ENCODE data around the gene SPAG4. TPM values are rescaled to one million over a fixed set of nuclear protein-coding genes. Genes with fewer than 3 reads are reported as not detected.

SPAG4 gene
- total and polyA plus RNA-seq, 2 experiments from 2014 or later = 2.7 to 2.9 TPM

GRCh38 chr20:35610833-35611427 is 4.7 kb upstream of the SPAG4 start:
- H3K4me3 Mint-ChIP-seq = no peak overlapping the region
- Histone ChIP-seq H3F3A (replicated peaks; ENCODE audit: low read depth) (peaks cover 7% of the 10 kb centered on the region; the same call in 1 of the 2 replicates), H3K27ac (ENCODE audit: low read depth) (no peak overlapping the region), H4K20me1 (replicated peaks; ENCODE audit: insufficient read depth) (no peaks in the 10 kb centered on the region), H3K4me3 (no peak overlapping the region), H3K36me3 (ENCODE audit: insufficient read depth) (no peaks in the 10 kb centered on the region), H3K4me2 (no peak overlapping the region), H3K9me2 (ENCODE audit: insufficient read depth) (no peaks in the 10 kb centered on the region), H3K27me3 (ENCODE audit: insufficient read depth) (peaks cover 15% of the 10 kb centered on the region; the same call in 1 of the 2 replicates), H2AFZ (no peak overlapping the region), H3K79me2 (replicated peaks; ENCODE audit: insufficient read depth) (no peaks in the 10 kb centered on the region), H3K4me1 (ENCODE audit: insufficient read depth) (no peaks in the 10 kb centered on the region)
- no peaks in the 10 kb centered on the region for H3K4me1 Mint-ChIP-seq
- ATAC-seq (no peak), DNase-seq (ENCODE audit: low spot score) (no peak)
- no peak overlapping the region for H3K27ac Mint-ChIP-seq
- H3K27me3 Mint-ChIP-seq (ENCODE audit: insufficient read depth, low read depth, poor library complexity) = peaks cover 15% of the 10 kb centered on the region
- H3K36me3 Mint-ChIP-seq (ENCODE audit: low read depth) = no peaks in the 10 kb centered on the region
- no peak for TF ChIP-seq CTCF (conservative IDR thresholded peaks at IDR 0.05; ENCODE audit: low read depth in 2 of 2)
- no peak for TF ChIP-seq EZH2 (IDR thresholded peaks at IDR 0.05; ENCODE audit: low read depth, unreplicated experiment)
- no peak for TF ChIP-seq JUNB (IDR thresholded peaks at IDR 0.05; ENCODE audit: unreplicated experiment)
- TF ChIP-seq ZNF462 (CRISPR knock-in tag; IDR thresholded peaks at IDR 0.05) = no peak
- TF ChIP-seq REST (IDR thresholded peaks at IDR 0.05; ENCODE audit: unreplicated experiment) = no peak
- TF ChIP-seq CREB1 (CRISPR knock-in tag; IDR thresholded peaks at IDR 0.05; ENCODE audit: low read depth) = no peak
- no peak for TF ChIP-seq STAT1 (IDR thresholded peaks at IDR 0.05; ENCODE audit: unreplicated experiment)
- TF ChIP-seq ZNF114 (CRISPR knock-in tag; IDR thresholded peaks at IDR 0.05) = no peak
- TF ChIP-seq, protein P1, sequence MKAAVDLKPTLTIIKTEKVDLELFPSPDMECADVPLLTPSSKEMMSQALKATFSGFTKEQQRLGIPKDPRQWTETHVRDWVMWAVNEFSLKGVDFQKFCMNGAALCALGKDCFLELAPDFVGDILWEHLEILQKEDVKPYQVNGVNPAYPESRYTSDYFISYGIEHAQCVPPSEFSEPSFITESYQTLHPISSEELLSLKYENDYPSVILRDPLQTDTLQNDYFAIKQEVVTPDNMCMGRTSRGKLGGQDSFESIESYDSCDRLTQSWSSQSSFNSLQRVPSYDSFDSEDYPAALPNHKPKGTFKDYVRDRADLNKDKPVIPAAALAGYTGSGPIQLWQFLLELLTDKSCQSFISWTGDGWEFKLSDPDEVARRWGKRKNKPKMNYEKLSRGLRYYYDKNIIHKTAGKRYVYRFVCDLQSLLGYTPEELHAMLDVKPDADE (IDR thresholded peaks at IDR 0.05) = no peak
- no peak for TF ChIP-seq ZNF331 (CRISPR knock-in tag; IDR thresholded peaks at IDR 0.05; ENCODE audit: low read depth)
- no peaks in the 10 kb centered on the region for H3K9me3 Mint-ChIP-seq
